ENCODE data around the gene AWAT1.

DNA sequence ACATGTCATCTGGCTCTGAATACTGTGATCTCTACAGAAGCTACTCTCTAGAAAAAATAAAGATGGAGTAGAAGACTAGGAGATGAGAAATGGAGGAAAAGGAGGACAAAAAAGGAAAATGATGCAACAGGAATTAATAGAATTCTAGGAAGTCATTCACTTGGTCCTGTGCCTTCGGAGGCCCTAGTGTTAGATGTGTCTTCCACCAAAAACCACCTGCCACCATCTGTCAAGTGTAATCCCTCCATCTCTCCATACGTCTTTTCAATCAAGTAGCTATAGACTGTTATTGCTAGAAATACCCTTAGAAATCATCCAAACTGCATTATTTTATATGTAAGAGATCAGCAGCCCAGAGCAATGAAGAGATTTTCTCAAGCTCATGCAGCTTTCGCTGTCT, 44.6 kb downstream of the AWAT1 start:
- TF ChIP-seq, protein P1, sequence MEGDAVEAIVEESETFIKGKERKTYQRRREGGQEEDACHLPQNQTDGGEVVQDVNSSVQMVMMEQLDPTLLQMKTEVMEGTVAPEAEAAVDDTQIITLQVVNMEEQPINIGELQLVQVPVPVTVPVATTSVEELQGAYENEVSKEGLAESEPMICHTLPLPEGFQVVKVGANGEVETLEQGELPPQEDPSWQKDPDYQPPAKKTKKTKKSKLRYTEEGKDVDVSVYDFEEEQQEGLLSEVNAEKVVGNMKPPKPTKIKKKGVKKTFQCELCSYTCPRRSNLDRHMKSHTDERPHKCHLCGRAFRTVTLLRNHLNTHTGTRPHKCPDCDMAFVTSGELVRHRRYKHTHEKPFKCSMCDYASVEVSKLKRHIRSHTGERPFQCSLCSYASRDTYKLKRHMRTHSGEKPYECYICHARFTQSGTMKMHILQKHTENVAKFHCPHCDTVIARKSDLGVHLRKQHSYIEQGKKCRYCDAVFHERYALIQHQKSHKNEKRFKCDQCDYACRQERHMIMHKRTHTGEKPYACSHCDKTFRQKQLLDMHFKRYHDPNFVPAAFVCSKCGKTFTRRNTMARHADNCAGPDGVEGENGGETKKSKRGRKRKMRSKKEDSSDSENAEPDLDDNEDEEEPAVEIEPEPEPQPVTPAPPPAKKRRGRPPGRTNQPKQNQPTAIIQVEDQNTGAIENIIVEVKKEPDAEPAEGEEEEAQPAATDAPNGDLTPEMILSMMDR (IDR thresholded peaks at IDR 0.05), result no peak
- TF ChIP-seq POLR2AphosphoS5 (IDR thresholded peaks at IDR 0.05; ENCODE audit: low read depth, low read length), result no peak
